Ishikawa (cell line): ENCODE results near the gene JARID2.

Experiments used
- EGR1 ChIP-seq: IDR thresholded peaks from 2 replicates; pipeline ENCODE4 v1.6.1; 2012
- EP300 ChIP-seq: IDR thresholded peaks from 2 replicates; pipeline ENCODE4 v1.6.1; 2012; ENCODE audit warnings: borderline replicate concordance
- NFIC ChIP-seq: IDR thresholded peaks from 2 replicates; pipeline ENCODE4 v1.6.1; 2012
- RAD21 ChIP-seq: IDR thresholded peaks from 2 replicates; pipeline ENCODE4 v1.6.1; 2012; ENCODE audit warnings: low read depth
- TCF12 ChIP-seq: IDR thresholded peaks from 2 replicates; pipeline ENCODE4 v1.6.1; 2012; ENCODE audit warnings: low read depth
- TF ChIP-seq, protein P1 (sequence below): IDR thresholded peaks from 2 replicates; pipeline ENCODE4 v1.6.1; 2012
- TF ChIP-seq, protein P2 (sequence below): IDR thresholded peaks from 2 replicates; pipeline ENCODE4 v1.6.1; 2012; ENCODE audit warnings: low read depth, mild to moderate bottlenecking
- TF ChIP-seq, protein P3 (sequence below): IDR thresholded peaks from 2 replicates; pipeline ENCODE4 v1.6.1; 2012

- TF ChIP-seq, protein P1, sequence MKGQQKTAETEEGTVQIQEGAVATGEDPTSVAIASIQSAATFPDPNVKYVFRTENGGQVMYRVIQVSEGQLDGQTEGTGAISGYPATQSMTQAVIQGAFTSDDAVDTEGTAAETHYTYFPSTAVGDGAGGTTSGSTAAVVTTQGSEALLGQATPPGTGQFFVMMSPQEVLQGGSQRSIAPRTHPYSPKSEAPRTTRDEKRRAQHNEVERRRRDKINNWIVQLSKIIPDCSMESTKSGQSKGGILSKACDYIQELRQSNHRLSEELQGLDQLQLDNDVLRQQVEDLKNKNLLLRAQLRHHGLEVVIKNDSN, result no peak
- TF ChIP-seq EP300 (no peak), EGR1 (no peak), TCF12 (no peak), RAD21 (no peak), NFIC (no peak)
- TF ChIP-seq, protein P2, sequence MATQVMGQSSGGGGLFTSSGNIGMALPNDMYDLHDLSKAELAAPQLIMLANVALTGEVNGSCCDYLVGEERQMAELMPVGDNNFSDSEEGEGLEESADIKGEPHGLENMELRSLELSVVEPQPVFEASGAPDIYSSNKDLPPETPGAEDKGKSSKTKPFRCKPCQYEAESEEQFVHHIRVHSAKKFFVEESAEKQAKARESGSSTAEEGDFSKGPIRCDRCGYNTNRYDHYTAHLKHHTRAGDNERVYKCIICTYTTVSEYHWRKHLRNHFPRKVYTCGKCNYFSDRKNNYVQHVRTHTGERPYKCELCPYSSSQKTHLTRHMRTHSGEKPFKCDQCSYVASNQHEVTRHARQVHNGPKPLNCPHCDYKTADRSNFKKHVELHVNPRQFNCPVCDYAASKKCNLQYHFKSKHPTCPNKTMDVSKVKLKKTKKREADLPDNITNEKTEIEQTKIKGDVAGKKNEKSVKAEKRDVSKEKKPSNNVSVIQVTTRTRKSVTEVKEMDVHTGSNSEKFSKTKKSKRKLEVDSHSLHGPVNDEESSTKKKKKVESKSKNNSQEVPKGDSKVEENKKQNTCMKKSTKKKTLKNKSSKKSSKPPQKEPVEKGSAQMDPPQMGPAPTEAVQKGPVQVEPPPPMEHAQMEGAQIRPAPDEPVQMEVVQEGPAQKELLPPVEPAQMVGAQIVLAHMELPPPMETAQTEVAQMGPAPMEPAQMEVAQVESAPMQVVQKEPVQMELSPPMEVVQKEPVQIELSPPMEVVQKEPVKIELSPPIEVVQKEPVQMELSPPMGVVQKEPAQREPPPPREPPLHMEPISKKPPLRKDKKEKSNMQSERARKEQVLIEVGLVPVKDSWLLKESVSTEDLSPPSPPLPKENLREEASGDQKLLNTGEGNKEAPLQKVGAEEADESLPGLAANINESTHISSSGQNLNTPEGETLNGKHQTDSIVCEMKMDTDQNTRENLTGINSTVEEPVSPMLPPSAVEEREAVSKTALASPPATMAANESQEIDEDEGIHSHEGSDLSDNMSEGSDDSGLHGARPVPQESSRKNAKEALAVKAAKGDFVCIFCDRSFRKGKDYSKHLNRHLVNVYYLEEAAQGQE, result no peak
- TF ChIP-seq, protein P3, sequence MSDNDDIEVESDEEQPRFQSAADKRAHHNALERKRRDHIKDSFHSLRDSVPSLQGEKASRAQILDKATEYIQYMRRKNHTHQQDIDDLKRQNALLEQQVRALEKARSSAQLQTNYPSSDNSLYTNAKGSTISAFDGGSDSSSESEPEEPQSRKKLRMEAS, result no peak
Observed at GRCh38 chr6:15405129-15406068, 159.5 kb downstream of the JARID2 start.
